DMS79 (cell line): Measurements from ENCODE around the gene TIAM1.

Experiments
- DNase-seq: peaks from one replicate; lab custom pipeline; 2025; lab: John Stamatoyannopoulos, UW

Gene TIAM1

DNA sequence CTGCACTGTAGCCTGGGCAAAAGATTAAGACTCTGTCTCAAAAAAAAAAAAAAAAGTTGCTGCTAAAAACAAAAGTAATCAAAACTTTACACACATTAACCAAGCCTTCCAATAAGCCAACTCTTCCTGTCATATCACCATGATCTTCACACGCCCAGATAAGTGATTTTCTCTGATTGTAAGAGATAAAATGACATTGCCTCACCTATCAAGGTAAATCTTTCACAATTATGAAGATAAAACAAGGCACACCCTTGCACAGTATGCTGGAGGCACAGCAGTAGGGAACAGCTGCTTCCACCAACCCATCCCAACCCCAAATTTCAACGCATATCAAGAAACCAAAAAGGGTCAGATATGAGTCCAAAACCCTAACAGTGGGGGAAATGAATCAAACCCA, 8.8 kb upstream of the TIAM1 start:
- DNase-seq, result no peak

DNA sequence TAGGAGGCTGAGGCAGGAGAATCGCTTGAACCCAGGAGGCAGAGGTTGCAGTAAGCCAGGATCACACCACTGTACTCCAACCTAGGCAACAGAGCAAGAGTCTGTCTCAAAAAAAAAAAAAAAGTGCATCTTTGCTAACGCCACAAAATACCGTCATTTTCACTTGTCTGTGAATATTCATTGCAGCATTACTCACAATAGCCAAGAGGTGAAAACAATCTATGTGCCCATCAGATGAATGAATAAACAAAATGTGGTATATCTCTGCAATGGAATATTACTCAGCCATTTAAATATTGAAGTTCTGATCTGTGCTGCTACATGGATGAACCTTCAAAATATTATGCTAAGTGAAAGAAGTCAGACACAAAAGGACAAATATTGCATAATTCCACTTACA, 7.9 kb upstream of the TIAM1 start:
- DNase-seq, result no peak

GRCh38 chr21:31351438-31351837, 7.4 kb upstream of the TIAM1 start:
- no peak for DNase-seq

DNA sequence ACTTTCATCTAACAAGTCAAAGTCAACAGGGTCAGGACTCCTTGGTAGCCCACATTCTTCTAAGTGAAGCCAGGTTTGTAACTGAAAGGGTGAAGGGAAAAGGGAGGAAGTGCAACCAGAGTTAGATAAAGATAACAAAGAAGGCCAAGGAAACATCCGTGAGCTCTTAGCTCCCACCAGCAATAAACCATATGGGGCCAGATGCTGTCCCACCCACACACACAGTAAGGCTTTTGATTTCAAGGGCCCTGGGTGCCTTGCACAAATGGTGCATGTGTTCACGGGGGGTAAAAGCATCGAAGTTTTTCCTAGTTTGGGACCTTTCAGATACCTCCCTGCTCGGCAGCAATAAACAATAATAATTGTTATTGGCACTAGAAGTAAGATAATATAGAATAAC, 5.1 kb upstream of the TIAM1 start:
- no peak for DNase-seq

DNA sequence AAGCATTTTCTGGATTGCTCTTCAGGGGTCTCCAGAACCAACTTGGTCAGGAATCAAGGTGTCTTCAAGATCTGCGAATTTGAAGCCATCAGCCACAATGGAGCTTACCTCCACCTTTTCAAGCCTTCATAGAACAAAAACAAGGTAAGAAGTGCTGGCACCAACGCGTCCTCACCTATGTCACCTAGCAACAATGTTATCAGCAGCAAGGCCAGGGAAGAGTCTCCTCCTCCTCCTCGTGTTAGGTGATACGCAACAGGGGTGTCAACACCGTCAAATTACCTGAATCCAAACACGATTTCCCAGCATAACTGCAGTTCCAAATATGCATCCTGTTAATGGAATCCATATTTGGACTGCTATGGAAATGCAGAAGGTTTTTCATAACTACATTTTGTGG, 4.1 kb upstream of the TIAM1 start:
- DNase-seq, result no peak

GRCh38 chr21:31347435-31348032, 3.5 kb upstream of the TIAM1 start:
- no peak for DNase-seq

DNA sequence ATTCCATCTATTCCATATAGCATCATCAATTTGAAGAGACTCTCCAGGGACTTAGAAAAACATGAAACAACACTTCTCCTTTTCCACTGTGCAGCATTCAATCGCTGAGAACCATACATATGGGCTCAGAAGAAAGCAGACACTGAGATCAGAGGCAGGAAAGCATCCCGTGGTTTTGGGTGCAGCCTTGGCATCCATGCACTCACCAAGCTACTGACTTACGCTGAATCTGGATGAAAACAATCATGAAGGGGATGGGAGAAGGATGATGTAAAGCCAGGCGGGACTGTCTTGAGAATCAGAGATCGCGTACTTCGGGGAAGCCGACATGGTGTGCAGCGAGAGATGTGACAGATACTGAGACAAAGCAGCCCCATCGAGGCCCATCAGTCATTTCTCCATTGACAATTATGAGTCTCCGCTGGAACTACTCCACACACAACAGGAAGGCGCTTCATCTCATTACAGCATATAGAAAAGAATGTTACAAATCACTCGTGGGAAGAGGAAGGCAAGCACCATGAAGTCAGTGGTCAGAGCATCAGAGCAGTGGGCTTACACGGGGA, 2.3 kb upstream of the TIAM1 start:
- DNase-seq, result no peak

GRCh38 chr21:31345136-31345535, 1.1 kb upstream of the TIAM1 start:
- no peak for DNase-seq

DNA sequence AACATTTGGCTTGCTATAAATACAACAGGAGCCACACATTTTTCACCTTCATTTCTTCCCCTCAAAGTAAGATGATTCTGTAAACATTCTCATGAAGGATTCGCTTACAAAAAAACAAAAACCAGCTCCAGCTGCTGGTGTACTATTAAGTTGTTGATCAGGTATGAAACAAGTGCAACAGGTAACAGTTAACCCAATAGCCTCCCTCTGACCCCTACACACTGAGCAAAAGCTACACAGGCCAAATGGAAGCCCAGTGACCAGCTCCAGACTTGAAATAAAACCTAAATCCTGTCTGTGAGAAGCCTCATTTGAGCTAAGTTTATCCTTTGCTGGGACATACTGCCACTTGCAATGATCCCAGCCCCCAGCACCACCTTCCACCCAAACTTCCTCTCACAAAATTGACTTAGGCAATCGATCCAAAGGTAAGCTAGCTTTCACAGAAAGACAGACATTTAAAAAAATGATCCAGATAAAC, 991 bp downstream of the TIAM1 start:
- no peak for DNase-seq

DNA sequence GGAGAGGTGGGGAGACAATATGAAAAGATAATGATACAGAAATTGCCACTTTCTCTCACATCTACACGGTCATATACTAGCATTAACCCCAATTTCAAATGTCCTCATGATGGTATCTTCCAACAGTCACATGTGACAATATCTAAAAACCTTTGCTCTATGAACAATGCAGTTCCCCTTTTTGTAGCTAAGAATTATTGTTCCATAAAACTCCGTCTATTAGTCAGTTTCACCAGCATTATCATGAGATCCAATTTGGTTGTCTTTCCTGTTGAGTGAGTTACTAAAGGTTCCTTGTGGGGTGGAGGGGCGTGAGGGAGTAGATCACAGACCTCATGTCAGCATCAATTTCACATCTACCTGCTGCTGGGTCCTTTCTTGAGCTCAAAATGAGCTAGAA, 1.7 kb downstream of the TIAM1 start:
- DNase-seq, result no peak

- DNase-seq, result no peak
Observed at GRCh38 chr21:31340942-31341487, 3.0 kb downstream of the TIAM1 start.

DNA sequence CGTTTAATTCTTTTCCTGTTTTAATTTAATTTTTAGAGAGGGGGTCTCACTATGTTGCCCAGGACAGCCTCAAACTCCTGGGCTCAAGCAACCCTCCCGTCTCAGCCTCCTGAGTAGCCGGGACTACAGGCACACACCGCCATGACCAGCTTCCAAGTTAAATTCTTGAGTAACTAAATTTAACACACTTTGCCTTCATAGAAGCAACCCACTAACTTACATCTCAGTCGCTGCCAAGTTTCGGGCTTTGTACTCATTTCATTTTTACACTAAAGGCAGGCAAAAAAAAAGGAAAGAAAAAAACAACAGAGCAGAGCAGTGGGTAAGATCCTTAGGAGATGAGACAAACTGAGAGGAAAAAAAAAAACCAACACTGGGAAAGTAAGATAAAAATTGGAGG, 3.5 kb downstream of the TIAM1 start:
- DNase-seq, result no peak

- no peak for DNase-seq
Observed at GRCh38 chr21:31339721-31340120, 4.3 kb downstream of the TIAM1 start.

DNA sequence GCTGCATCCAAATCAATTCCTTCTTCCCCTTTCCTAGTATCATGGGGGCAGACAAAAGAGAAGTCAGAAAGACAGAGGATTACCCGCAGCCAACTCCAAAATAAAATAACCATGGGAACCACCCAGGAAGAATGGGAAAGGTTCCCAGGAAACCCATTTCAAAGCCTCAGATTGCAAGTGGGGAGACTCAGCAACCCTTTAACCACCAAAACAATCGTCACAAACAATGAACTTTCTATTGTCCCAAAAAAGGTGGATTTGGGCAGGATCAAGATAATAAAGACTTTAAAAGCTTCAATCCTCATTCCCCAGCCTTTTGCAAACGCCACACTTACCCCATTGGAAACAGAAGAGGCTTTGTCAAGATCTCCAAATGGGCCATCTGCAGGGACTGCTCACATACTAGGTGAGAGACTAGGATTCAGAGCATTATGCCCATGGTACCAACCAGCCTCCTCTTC, 5.1 kb downstream of the TIAM1 start:
- DNase-seq, result no peak

- DNase-seq, result no peak
Observed at GRCh38 chr21:31337996-31338907, 5.8 kb downstream of the TIAM1 start.

- DNase-seq, result no peak
Observed at GRCh38 chr21:31337086-31337485, 7.0 kb downstream of the TIAM1 start.

GRCh38 chr21:31336739-31337040, 7.4 kb downstream of the TIAM1 start:
- DNase-seq, result no peak

DNA sequence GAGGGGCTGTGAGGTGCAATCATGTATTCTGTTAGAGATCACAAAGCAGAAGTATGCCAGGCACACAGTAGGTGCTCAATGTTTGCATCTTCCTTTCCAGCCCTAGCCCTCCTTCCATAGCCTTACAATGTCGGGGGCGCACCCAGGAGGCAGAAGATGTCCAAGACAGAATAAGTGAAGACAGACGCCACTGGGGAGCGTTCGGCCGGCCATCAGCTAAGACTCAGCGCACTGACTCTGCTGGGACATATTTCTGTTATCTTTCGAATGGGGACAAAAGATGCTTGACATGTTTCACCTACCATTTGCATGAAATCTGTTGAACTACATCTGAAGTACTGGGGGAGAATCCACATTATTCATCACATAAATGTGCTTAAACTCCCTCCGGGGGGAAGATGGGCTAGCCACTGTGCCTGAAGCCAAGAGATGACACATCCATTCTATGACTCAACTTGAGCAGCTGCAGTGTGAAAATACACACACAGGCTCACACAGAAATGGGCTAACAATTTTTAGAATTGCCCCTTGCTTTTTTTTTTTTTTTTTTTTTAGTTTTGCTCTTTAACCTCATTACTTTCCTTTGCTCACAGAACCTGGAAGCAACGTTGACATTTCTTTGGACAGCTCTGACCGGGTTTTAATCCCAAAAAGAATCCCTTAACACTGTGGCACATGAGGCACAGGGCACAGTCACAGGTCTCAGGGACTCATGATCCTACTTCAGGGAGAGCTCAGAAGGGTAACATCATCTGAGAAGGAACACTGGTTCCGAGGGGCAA, 7.9 kb downstream of the TIAM1 start:
- DNase-seq, result no peak

GRCh38 chr21:31334648-31335121, 9.4 kb downstream of the TIAM1 start:
- DNase-seq, result no peak

- DNase-seq, result no peak
Observed at GRCh38 chr21:31332525-31332924, 11.5 kb downstream of the TIAM1 start.

DNA sequence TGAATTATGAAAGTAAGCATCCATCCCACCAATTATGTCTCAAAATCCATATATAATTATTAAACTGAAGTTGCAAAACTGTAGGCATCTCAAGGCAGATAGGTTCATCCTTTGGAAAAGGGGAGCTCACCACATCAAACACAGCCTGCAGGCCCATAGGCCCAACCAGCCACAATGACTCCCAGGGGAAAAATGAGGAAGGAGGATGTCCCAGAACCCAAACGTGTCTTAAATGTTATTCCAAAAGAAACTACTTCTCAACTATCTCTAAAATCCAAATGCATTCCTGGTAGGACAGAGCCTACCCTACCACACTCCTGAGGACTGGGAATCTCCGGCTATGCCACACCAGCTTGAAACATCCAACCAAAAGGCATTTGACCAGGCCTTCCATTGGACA, 12.8 kb downstream of the TIAM1 start:
- DNase-seq, result no peak

- DNase-seq, result no peak
Observed at GRCh38 chr21:31330144-31330483, 13.9 kb downstream of the TIAM1 start.
